LNCaP clone FGC (cell line): ENCODE data around the gene LDLRAD3.

Experiments used
- DNase-seq: peaks from one replicate; pipeline ENCODE4 v3.0.0-alpha.2; 2011; ENCODE audit warnings: low read depth
- H3K4me3 ChIP-seq: 2 replicates; pipeline ENCODE4 v1.5.1; 2011; ENCODE audit warnings: mild to moderate bottlenecking, low read depth, low read length, control low read depth
- CTCF ChIP-seq: IDR thresholded peaks from 2 replicates; pipeline ENCODE4 v1.5.1; 2012; ENCODE audit warnings: mild to moderate bottlenecking; ENCODE audit not compliant: control insufficient read depth, insufficient read depth; ENCODE audit errors: extremely low read depth

LDLRAD3 gene

DNA sequence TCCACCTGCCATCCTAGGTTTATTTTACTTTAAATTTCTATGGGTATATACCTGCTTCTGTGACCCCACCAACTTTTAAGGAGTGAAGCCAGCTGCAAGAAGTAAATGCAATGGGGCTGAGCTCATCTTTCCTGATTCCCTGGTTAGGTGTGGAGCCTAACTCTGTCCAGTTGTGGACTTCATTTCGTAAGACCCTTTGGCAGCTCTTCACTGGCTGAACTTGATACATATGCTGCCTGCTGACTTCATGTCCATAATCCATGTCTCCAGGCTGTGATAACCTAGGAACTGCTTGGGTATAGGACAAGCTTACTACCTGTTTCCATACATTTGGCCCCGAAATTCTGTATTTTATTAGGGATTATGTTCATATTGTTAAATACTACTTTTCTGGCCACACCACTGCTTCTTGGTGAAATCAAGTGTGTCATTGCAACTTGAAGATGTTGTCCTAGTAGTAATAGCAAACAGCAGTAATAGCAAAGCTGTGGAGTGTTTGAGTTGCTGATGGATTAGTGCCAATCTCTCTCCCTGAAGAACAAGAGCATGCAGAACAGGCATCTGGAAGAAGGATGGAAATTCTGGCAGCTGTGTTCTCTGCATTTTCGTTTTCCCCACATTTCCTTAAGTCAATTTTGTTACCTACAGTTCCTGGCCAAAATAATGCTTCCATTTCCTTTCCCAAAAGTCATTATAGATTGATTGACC lies 31.2 kb downstream of the LDLRAD3 start:
- no peak for TF ChIP-seq CTCF
- no peak overlapping the region for H3K4me3 ChIP-seq
- DNase-seq: no peak

GRCh38 chr11:35976434-35976833 lies 32.6 kb downstream of the LDLRAD3 start:
- no peak overlapping the region for H3K4me3 ChIP-seq
- no peak for TF ChIP-seq CTCF
- DNase-seq: no peak

GRCh38 chr11:35978183-35978582 lies 34.3 kb downstream of the LDLRAD3 start:
- no peak overlapping the region for H3K4me3 ChIP-seq
- no peak for TF ChIP-seq CTCF
- DNase-seq: no peak

- no peak overlapping the region for H3K4me3 ChIP-seq
- no peak for DNase-seq
- no peak for TF ChIP-seq CTCF
These were observed 35.0 kb downstream of the LDLRAD3 start for GRCh38 chr11:35978891-35979290.

DNA sequence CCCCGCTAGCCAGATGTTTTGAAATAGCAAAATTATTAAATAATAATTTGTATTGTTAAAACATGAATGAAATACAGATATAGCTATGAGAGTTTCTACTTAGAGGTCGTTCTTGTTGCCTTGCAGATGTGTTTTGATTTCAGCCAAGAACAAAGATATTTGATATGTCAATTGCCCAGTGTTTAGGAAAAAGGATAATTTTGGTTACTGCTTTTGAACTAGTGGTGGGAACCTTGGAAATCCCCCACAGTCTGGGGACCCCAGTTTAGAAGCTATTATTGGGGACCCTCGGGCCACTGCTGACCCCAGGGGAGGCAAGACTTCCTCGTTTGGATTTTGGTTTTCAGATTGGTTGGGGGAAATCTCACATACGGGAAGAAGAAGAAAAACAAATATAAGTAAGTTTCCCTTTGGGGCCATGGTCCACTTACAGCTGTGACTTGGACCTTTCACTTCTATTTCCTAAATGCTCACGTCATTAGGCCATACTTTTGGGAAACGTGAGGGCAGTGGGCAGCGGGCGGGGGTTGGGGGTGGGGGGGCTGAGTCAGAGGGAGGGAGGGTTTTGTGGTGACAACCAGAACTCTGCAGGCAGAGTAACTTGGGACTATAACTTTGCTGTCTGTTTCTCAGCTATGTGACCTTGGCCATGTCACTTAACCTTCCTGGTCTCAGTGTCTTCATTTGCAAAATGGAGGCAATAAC lies 37.0 kb downstream of the LDLRAD3 start:
- DNase-seq: no peak
- no peak for TF ChIP-seq CTCF
- no peak overlapping the region for H3K4me3 ChIP-seq

DNA sequence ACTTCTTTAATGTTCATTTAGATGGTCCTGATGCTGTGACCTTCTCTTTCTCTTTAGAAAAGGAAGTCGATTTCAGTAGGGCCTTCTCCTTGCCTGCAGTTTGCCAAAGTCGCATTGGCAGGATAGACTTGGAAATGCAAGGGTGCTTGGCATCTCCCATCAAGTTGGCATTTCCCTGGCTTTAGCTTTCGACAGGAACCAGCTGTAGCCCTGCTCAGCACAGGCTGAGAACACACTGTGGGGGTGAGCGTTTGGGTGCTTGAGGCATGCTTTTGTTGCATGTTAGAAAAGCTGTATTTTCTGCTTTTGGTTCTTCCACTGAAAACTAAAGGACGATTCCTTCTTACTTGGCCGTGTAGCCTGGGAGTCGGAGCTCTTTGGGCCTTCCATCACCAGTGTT lies 37.7 kb downstream of the LDLRAD3 start:
- TF ChIP-seq CTCF: no peak
- no peak overlapping the region for H3K4me3 ChIP-seq
- no peak for DNase-seq
